Neural cell (in vitro differentiated cells): ENCODE measurements around the gene ASIC4. TPM values are rescaled to one million over a fixed set of nuclear protein-coding genes. Genes with fewer than 3 reads are reported as not detected.

Experiments
- H2AFZ ChIP-seq: fragments of 200-600, 300-800 bp; sonication (generic), shearing (Covaris generic); 2 replicates; pipeline ENCODE4 v1.6.0; 2014; ENCODE audit warnings: low read depth, mild to moderate bottlenecking, antibody characterized with exemption, low read length, moderate library complexity
- H3F3A ChIP-seq: fragments of 200-600 bp; shearing (Covaris generic); 2 replicates; pipeline ENCODE4 v1.6.1; 2016; ENCODE audit warnings: mild to moderate bottlenecking, moderate library complexity, mixed read lengths, antibody characterized with exemption, low read length; ENCODE audit not compliant: insufficient read depth, poor library complexity, severe bottlenecking
- H3K27ac ChIP-seq: fragments of 200-600, 300-800 bp; sonication (generic), shearing (Covaris generic); 2 replicates; pipeline ENCODE4 v1.5.1; 2014; ENCODE audit warnings: mild to moderate bottlenecking, low read length, moderate library complexity
- H3K27me3 ChIP-seq: fragments of 300-800, 200-600 bp; sonication (generic), shearing (Covaris generic); 2 replicates; pipeline ENCODE4 v1.6.0; 2014; ENCODE audit warnings: mild to moderate bottlenecking, low read depth, low read length, moderate library complexity; ENCODE audit not compliant: insufficient read depth
- H3K36me3 ChIP-seq: fragments of 300-800, 200-600 bp; sonication (generic), shearing (Covaris generic); 2 replicates; pipeline ENCODE4 v1.5.1; 2014; ENCODE audit warnings: mild to moderate bottlenecking, antibody characterized with exemption, low read length, moderate library complexity; ENCODE audit not compliant: insufficient read depth
- H3K4me2 ChIP-seq: fragments of 300-800, 200-600 bp; sonication (generic), shearing (Covaris generic); 2 replicates; pipeline ENCODE4 v1.6.0; 2014; ENCODE audit warnings: mild to moderate bottlenecking, low read length
- H3K4me3 ChIP-seq: fragments of 300-800, 200-600 bp; sonication (generic), shearing (Covaris generic); 2 replicates; pipeline ENCODE4 v1.5.1; 2014; ENCODE audit warnings: mild to moderate bottlenecking, low read length, moderate library complexity
- H3K79me2 ChIP-seq: fragments of 200-600 bp; shearing (Covaris generic); replicated peaks from 2 replicates; pipeline ENCODE4 v1.6.0; 2014; ENCODE audit warnings: mild to moderate bottlenecking, low read length, moderate library complexity; ENCODE audit not compliant: insufficient read depth
- H3K9ac ChIP-seq: fragments of 300-800, 200-600 bp; sonication (generic), shearing (Covaris generic); 2 replicates; pipeline ENCODE4 v1.6.1; 2016; ENCODE audit warnings: mild to moderate bottlenecking, low read length, mixed read lengths
- H3K9me2 ChIP-seq: fragments of 200-600 bp; shearing (Covaris generic); 2 replicates; pipeline ENCODE4 v1.6.1; 2016; ENCODE audit warnings: mild to moderate bottlenecking, low read length, mixed read lengths; ENCODE audit not compliant: insufficient read depth
- H3K9me3 ChIP-seq: fragments of 200-600, 300-800 bp; sonication (generic), shearing (Covaris generic); 2 replicates; pipeline ENCODE4 v1.6.1; 2016; ENCODE audit warnings: mild to moderate bottlenecking, mixed run types, low read length, moderate library complexity, mixed read lengths
- H4K20me1 ChIP-seq: fragments of 200-600 bp; shearing (Covaris generic); 2 replicates; pipeline ENCODE4 v1.6.1; 2016; ENCODE audit warnings: mild to moderate bottlenecking, mixed run types; ENCODE audit not compliant: insufficient read depth
- CTCF ChIP-seq: fragments of 450-650 bp; IDR thresholded peaks from 2 replicates; pipeline ENCODE4 v1.5.1; 2014; ENCODE audit warnings: antibody characterized with exemption, mild to moderate bottlenecking, moderate library complexity; ENCODE audit not compliant: poor library complexity, severe bottlenecking
- EP300 ChIP-seq: fragments of 450-650 bp; conservative IDR thresholded peaks from 2 replicates; pipeline ENCODE4 v1.6.1; 2014; ENCODE audit warnings: antibody characterized with exemption, mild to moderate bottlenecking, moderate library complexity; ENCODE audit not compliant: poor library complexity, severe bottlenecking
- EZH2 ChIP-seq: fragments of 200-600, 300-800 bp; shearing (Covaris generic), sonication (generic); IDR thresholded peaks from 2 replicates; pipeline ENCODE4 v1.6.1; 2014; ENCODE audit warnings: antibody characterized with exemption, low read length, borderline replicate concordance, mild to moderate bottlenecking; ENCODE audit not compliant: insufficient read depth, poor library complexity, severe bottlenecking
- MXI1 ChIP-seq: fragments of 450-650 bp; conservative IDR thresholded peaks from 2 replicates; pipeline ENCODE4 v1.6.1; 2014; ENCODE audit warnings: antibody characterized with exemption, mild to moderate bottlenecking; ENCODE audit not compliant: poor library complexity, severe bottlenecking
- POLR2AphosphoS5 ChIP-seq: IDR thresholded peaks from 2 replicates; pipeline ENCODE4 v1.6.1; 2012
- RAD21 ChIP-seq: fragments of 450-650 bp; conservative IDR thresholded peaks from 2 replicates; pipeline ENCODE4 v1.6.1; 2014; ENCODE audit warnings: antibody characterized with exemption, mild to moderate bottlenecking, moderate library complexity
- SMC3 ChIP-seq: fragments of 450-650 bp; conservative IDR thresholded peaks from 2 replicates; pipeline ENCODE4 v1.6.1; 2014; ENCODE audit warnings: antibody characterized with exemption, mild to moderate bottlenecking, moderate library complexity; ENCODE audit not compliant: poor library complexity
- TAF1 ChIP-seq: IDR thresholded peaks from 2 replicates; pipeline ENCODE4 v1.6.1; 2012; ENCODE audit warnings: low read depth
- polyA plus RNA-seq: library from polyadenylated mRNA; depleted of rRNA; stranded (reverse); fragments of >200 nt; gene quantifications from 2 replicates; pipeline ENCODE4 v1.2.3, GENCODE V29; 2014
- TF ChIP-seq, protein P1 (sequence below): IDR thresholded peaks from 2 replicates; pipeline ENCODE4 v1.6.1; 2012; ENCODE audit warnings: borderline replicate concordance

ASIC4 gene
- polyA plus RNA-seq, 1 donor from 2014 or later: 2.7 TPM

DNA sequence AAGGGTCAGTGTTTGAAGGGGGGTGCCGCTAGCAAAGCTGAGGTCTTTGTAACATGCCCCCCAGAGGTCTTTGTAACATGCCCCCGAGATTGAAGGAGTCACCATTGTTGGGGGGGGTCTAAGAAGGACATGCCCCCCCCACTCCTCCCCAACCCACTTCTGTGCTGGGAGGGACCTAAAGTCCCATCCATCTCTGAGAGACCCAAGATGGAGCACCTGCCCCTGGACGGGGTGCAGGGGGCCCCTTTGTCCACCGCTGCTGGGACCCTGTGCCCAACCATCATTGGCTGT lies 5.9 kb upstream of the ASIC4 start (continued):
- TF ChIP-seq CTCF: no peak

DNA sequence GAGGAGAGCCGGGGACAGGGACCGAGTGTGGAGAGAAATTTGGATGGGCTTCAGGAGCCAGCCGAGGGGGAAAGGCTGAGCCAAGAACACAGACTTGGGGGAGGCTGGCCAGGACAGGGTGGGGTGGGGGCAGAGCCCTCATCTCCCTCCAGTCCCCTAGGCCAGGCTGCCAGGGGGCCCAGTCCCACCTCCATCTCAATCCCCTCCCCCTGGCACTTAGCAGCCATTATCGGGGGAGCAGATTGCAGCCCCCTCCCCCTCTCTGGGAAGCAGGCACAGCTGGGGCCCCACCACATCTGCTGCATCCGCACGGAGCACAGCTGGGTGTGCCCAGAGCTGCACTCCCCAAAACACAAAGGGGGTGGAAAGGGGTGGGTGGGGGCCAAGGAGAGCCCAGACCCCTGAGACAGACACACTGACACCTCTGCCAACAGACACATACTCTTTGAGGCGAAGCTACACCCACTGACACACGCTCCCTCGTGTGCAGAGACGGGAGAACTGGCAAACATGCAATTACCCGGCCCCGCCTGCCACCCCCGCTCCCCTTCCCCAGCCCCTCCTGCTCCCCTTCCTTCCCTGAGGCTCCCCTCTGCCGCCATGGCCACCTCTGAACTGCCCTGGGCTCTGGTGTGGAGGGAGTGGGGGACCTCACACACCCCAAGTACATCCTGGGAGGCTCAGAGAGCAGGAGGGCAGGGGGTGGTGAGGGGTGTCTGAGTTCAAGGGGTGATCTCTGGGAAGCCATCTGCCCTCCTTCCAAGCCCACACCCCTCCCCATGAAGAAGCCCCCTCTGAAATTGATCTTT lies 5.1 kb upstream of the ASIC4 start:
- H3K4me2 ChIP-seq: no peak overlapping the region
- H3K4me3 ChIP-seq: peak overlapping the region; percentile 10
- no peaks in the 10 kb centered on the region for H3K79me2 ChIP-seq
- no peaks in the 10 kb centered on the region for H3K9me2 ChIP-seq
- no peak overlapping the region for H2AFZ ChIP-seq
- H3K9me3 ChIP-seq: no peaks in the 10 kb centered on the region
- H3K27ac ChIP-seq: no peak overlapping the region
- H3K9ac ChIP-seq: peak overlapping the region; percentile 15
- no peak for TF ChIP-seq EP300
- TF ChIP-seq, protein P1, sequence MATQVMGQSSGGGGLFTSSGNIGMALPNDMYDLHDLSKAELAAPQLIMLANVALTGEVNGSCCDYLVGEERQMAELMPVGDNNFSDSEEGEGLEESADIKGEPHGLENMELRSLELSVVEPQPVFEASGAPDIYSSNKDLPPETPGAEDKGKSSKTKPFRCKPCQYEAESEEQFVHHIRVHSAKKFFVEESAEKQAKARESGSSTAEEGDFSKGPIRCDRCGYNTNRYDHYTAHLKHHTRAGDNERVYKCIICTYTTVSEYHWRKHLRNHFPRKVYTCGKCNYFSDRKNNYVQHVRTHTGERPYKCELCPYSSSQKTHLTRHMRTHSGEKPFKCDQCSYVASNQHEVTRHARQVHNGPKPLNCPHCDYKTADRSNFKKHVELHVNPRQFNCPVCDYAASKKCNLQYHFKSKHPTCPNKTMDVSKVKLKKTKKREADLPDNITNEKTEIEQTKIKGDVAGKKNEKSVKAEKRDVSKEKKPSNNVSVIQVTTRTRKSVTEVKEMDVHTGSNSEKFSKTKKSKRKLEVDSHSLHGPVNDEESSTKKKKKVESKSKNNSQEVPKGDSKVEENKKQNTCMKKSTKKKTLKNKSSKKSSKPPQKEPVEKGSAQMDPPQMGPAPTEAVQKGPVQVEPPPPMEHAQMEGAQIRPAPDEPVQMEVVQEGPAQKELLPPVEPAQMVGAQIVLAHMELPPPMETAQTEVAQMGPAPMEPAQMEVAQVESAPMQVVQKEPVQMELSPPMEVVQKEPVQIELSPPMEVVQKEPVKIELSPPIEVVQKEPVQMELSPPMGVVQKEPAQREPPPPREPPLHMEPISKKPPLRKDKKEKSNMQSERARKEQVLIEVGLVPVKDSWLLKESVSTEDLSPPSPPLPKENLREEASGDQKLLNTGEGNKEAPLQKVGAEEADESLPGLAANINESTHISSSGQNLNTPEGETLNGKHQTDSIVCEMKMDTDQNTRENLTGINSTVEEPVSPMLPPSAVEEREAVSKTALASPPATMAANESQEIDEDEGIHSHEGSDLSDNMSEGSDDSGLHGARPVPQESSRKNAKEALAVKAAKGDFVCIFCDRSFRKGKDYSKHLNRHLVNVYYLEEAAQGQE: no peak
- no peak for TF ChIP-seq SMC3
- TF ChIP-seq POLR2AphosphoS5: no peak
- TF ChIP-seq MXI1: no peak
- TF ChIP-seq EZH2: no peak
- no peak for TF ChIP-seq TAF1
- no peak for TF ChIP-seq CTCF
- TF ChIP-seq RAD21: no peak
- no peaks in the 10 kb centered on the region for H3K36me3 ChIP-seq
- no peaks in the 10 kb centered on the region for H3F3A ChIP-seq
- H3K27me3 ChIP-seq: no peaks in the 10 kb centered on the region
- no peaks in the 10 kb centered on the region for H4K20me1 ChIP-seq
